B cell (primary cell): ENCODE results near the gene SESTD1. TPM values are rescaled to one million over a fixed set of nuclear protein-coding genes. Genes with fewer than 3 reads are reported as not detected.

Experiments used
- ATAC-seq: fragments of 200-7000 bp; cut with Tn5 transposase; one replicate; pipeline ENCODE4 v1.10.0; 2021; ENCODE audit warnings: low read depth, mild to moderate bottlenecking, moderate number of reproducible peaks, moderate library complexity
- CTCF ChIA-PET: fragments of 350-600 bp; sonication (Branson Sonifier 250); formaldehyde crosslinking; loops from one replicate; lab custom pipeline; 2021; ENCODE audit warnings: antibody characterized with exemption, inconsistent platforms; lab: Charles Lee
- POLR2A ChIA-PET: fragments of 350-600 bp; sonication (Branson Sonifier 250); formaldehyde crosslinking; loops from one replicate; lab custom pipeline; 2021; ENCODE audit warnings: antibody characterized with exemption; lab: Charles Lee
- DNase-seq: peaks from one replicate; pipeline ENCODE4 v3.0.0; 2013
- H2AFZ ChIP-seq: 2 replicates; pipeline ENCODE4 v1.6.1; 2012; ENCODE audit warnings: mild to moderate bottlenecking, low read depth, low read length; ENCODE audit not compliant: insufficient read depth, poor library complexity, severe bottlenecking
- H3K27ac ChIP-seq, 2 donors: 1 replicate in 1 of 2; 2 replicates in 1 of 2; pipeline ENCODE4 v1.5.1; 2012 to 2013; ENCODE audit warnings: low read length in 2 of 2, mild to moderate bottlenecking in 2 of 2, moderate library complexity in 1 of 2
- H3K27me3 ChIP-seq, 4 experiments: fragments of 200-600 bp in 1 of 4; sonication (generic) in 1 of 4; replicated peaks in 1 of 4; 1 replicate in 2 of 4; 2 replicates in 2 of 4; pipeline versions ENCODE4 v1.6.1 to v1.7.0; 2013 to 2016; ENCODE audit warnings: low read length in 3 of 4, mild to moderate bottlenecking in 2 of 4, mixed read lengths in 1 of 4, moderate library complexity in 1 of 4; ENCODE audit not compliant: insufficient read depth in 4 of 4, control insufficient read depth in 3 of 4; ENCODE audit errors: control extremely low read depth in 1 of 4
- H3K36me3 ChIP-seq, 2 experiments: replicated peaks in 1 of 2; 1 replicate in 1 of 2; 2 replicates in 1 of 2; pipeline versions ENCODE4 v1.6.1 to v1.7.1; 2013; ENCODE audit warnings: low read length in 1 of 2; ENCODE audit not compliant: insufficient read depth in 2 of 2, control insufficient read depth in 1 of 2; ENCODE audit errors: control extremely low read depth in 1 of 2, extremely low read depth in 1 of 2
- H3K4me1 ChIP-seq, 2 donors: fragments of 200-600 bp in 1 of 2; sonication (generic) in 1 of 2; 1 replicate in 1 of 2; 2 replicates in 1 of 2; pipeline versions ENCODE4 v1.5.1 to v1.6.1; 2013 to 2017; ENCODE audit warnings: low read length in 2 of 2; ENCODE audit not compliant: control insufficient read depth in 2 of 2, insufficient read depth in 2 of 2
- H3K4me2 ChIP-seq: replicated peaks from 2 replicates; pipeline ENCODE3; 2012; ENCODE audit warnings: mild to moderate bottlenecking, low read depth, low read length; ENCODE audit not compliant: poor library complexity, severe bottlenecking
- H3K4me3 ChIP-seq, 5 experiments: fragments of 200-600 bp in 1 of 5; sonication (generic) in 1 of 5; 1 replicate in 3 of 5; 2 replicates in 2 of 5; pipeline versions ENCODE4 v1.5.1 to v1.7.0; 2011 to 2016; ENCODE audit warnings: low read length in 4 of 5, mild to moderate bottlenecking in 4 of 5, low read depth in 2 of 5, control low read depth in 1 of 5, moderate library complexity in 1 of 5; ENCODE audit not compliant: insufficient read depth in 1 of 5; ENCODE audit errors: control extremely low read depth in 1 of 5, extremely low read depth in 1 of 5
- H3K79me2 ChIP-seq: fragments of 200-600 bp; sonication (generic); one replicate; pipeline ENCODE4 v1.6.0; 2016; ENCODE audit warnings: low read length; ENCODE audit not compliant: control insufficient read depth, insufficient read depth
- H3K9ac ChIP-seq: fragments of 200-600 bp; sonication (generic); 2 replicates; pipeline ENCODE4 v1.6.1; 2017; ENCODE audit warnings: mild to moderate bottlenecking, low read length, moderate library complexity
- H3K9me3 ChIP-seq, 3 donors: one replicate each; pipeline versions ENCODE4 v1.6.1 to v1.7.1; 2013; ENCODE audit warnings: low read length in 2 of 3; ENCODE audit not compliant: control insufficient read depth in 2 of 3, insufficient read depth in 1 of 3; ENCODE audit errors: control extremely low read depth in 1 of 3
- H4K20me1 ChIP-seq: 2 replicates; pipeline ENCODE4 v1.6.0; 2012; ENCODE audit warnings: mild to moderate bottlenecking, low read length; ENCODE audit not compliant: insufficient read depth, control insufficient read depth, poor library complexity, severe bottlenecking
- H3K27ac Mint-ChIP-seq: one replicate; pipeline ENCODE4 v1.8.0; 2021; ENCODE audit warnings: mixed read lengths
- H3K27me3 Mint-ChIP-seq: one replicate; pipeline ENCODE4 v1.8.0; 2021; ENCODE audit warnings: mixed read lengths
- H3K4me1 Mint-ChIP-seq: one replicate; pipeline ENCODE4 v1.8.0; 2021; ENCODE audit warnings: mixed read lengths
- H3K4me3 Mint-ChIP-seq: one replicate; pipeline ENCODE4 v1.8.0; 2021; ENCODE audit warnings: mixed read lengths
- H3K9me3 Mint-ChIP-seq: one replicate; pipeline ENCODE4 v1.8.0; 2022; ENCODE audit warnings: mixed read lengths; ENCODE audit not compliant: insufficient read depth
- EZH2 ChIP-seq: IDR thresholded peaks from 2 replicates; pipeline ENCODE4 v1.6.1; 2012; ENCODE audit warnings: borderline replicate concordance, low read depth, mild to moderate bottlenecking, moderate library complexity, low read length; ENCODE audit not compliant: insufficient read depth, poor library complexity, severe bottlenecking
- WGBS: methylation state at CpG from one replicate; pipeline ENCODE4 v1.1.5; 2013; ENCODE audit warnings: missing lambda C conversion rate; ENCODE audit not compliant: insufficient coverage; 5-methylcytosine and 5-hydroxymethylcytosine counted together
- intact Hi-C: fragments of 100-400 bp; cut with micrococcal nuclease; formaldehyde crosslinking; loops from one replicate; pipeline ENCODE4 v1.10.0; 2022
- polyA plus RNA-seq: library from polyadenylated mRNA; depleted of rRNA; stranded (reverse); fragments of >200 nt; gene quantifications from 2 replicates; pipeline ENCODE4 v1.2.3, GENCODE V29; 2012
- total RNA-seq, 2 donors: library from RNA; stranded (reverse); fragments of 120-200 nt in 1 of 2; gene quantifications; 1 replicate in 1 of 2; 2 replicates in 1 of 2; pipeline versions ENCODE4 v1.2.3 to v1.2.4, GENCODE V29; 2013 to 2022
- TF ChIP-seq, protein P1 (sequence below): fragments of 200-600 bp; IDR thresholded peaks from one replicate; pipeline ENCODE4 v1.8.0; 2022; ENCODE audit warnings: antibody characterized with exemption, mild to moderate bottlenecking

SESTD1 gene
- total and polyA plus RNA-seq, 2 donors (not counting 1 experiment from before 2014, with no cell fraction given): 52.0 to 66.1 TPM

DNA sequence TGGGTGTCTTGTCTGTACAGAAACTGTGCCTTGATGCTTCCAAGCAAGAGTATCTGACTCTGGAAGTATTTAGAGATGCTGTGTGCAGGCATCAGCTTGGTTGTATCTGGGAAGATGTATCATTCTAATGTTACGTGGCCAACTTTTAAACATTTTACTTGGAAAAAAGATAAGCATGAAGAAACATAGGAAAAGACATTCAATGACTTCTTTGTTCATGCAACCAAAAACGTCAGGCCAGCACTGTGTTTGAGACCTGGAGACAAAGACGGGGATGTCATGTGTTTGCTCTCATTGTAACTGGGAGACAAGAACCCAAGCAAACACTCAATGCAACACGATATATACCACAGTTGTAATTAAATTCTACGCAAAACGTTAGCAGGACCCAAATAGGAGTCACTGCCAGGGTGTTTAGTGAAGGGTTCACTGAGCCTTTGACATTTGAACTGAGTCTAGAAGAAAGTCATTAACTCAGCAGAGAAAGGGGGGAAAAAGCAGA, 8.9 kb upstream of the SESTD1 start:
- ChIA-PET POLR2A (no interaction called here), CTCF (interaction anchor here (0.9 kb wide), 1 partner anchor 55 kb away, joined by 3 read pairs; no protein-coding TSS in a partner anchor)
- intact Hi-C loops: loop anchor here (5.0 kb wide), 1 partner anchor 36 kb away; no protein-coding TSS in a partner anchor
- H3K9me3 Mint-ChIP-seq: no peaks in the 10 kb centered on the region
- TF ChIP-seq, protein P1, sequence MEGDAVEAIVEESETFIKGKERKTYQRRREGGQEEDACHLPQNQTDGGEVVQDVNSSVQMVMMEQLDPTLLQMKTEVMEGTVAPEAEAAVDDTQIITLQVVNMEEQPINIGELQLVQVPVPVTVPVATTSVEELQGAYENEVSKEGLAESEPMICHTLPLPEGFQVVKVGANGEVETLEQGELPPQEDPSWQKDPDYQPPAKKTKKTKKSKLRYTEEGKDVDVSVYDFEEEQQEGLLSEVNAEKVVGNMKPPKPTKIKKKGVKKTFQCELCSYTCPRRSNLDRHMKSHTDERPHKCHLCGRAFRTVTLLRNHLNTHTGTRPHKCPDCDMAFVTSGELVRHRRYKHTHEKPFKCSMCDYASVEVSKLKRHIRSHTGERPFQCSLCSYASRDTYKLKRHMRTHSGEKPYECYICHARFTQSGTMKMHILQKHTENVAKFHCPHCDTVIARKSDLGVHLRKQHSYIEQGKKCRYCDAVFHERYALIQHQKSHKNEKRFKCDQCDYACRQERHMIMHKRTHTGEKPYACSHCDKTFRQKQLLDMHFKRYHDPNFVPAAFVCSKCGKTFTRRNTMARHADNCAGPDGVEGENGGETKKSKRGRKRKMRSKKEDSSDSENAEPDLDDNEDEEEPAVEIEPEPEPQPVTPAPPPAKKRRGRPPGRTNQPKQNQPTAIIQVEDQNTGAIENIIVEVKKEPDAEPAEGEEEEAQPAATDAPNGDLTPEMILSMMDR: no peak
- TF ChIP-seq EZH2: no peak
- H3K27ac Mint-ChIP-seq: peak overlapping the region; percentile 54
- no peaks in the 10 kb centered on the region for H3K27me3 Mint-ChIP-seq
- Histone ChIP-seq H3K4me3 (no peak overlapping the region), H3K4me1 (peaks cover 29 to 33% of the 10 kb centered on the region in 2 donors), H3K27me3 (no peaks in the 10 kb centered on the region), H3K36me3 (no peaks in the 10 kb centered on the region), H2AFZ (no peak overlapping the region), H3K4me2 (peak overlapping the region; percentile 74), H3K27ac (no peak overlapping the region), H3K9me3 (no peaks in the 10 kb centered on the region), H3K9ac (no peak overlapping the region), H4K20me1 (no peaks in the 10 kb centered on the region), H3K79me2 (no peaks in the 10 kb centered on the region)
- H3K4me3 Mint-ChIP-seq: peak overlapping the region; percentile 66
- ATAC-seq (no peak), DNase-seq (no peak)
- 85% methylated on average over 2 of the region's 6 CpGs for WGBS
- H3K4me1 Mint-ChIP-seq: peaks cover 39% of the 10 kb centered on the region

DNA sequence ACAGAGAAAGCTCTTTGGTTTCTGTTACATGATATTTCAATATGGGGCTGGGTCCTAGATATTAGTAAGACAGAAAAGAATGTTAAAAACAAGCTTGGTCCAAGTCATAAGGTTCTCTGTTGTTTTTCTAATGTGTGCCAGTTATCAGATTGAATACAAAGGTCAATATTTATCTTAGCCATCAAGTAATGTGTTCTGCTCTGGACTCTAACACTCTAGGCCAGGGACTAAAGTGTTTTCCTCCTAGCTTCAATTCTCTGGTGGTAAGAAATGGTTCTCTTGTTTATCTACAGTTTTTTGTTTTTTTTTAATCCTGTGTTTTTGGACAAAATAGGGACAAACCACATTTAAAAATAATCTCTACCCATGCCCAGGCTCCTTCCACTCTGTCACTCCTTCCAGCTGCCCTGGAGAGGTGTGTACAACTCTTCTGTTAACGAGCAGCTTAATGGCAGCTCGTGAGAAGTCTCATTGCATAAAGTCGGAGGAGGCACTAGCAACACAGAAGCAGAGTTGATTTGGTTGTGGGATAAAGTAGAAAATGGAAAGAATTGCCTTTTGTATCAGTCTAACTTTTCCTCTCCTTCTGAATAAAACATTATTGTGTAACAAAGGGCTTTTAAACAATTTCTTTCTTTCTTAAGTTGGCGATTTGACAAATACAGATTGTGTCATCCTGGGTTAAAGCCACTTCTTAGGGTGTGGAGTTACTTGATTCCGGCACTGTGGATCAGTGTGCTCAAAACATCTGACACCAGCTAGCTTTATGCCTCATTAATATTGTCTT, 8.0 kb upstream of the SESTD1 start:
- H3K27ac Mint-ChIP-seq: no peak overlapping the region

More for the DNA sequence above, 8.0 kb upstream of the SESTD1 start:
- ChIA-PET CTCF (interaction anchor here (0.7 to 0.9 kb wide), 2 partner anchors 9 to 54 kb away, joined by 3 read pairs; no protein-coding TSS in a partner anchor), POLR2A (no interaction called here)
- DNase-seq (no peak), ATAC-seq (no peak)
- TF ChIP-seq, protein P1: no peak
- TF ChIP-seq EZH2: no peak
- H3K4me3 ChIP-seq: no peak overlapping the region
- H3K36me3 ChIP-seq: no peaks in the 10 kb centered on the region
- peak overlapping the region; percentile 4 for H2AFZ ChIP-seq
- peaks cover 29 to 33% of the 10 kb centered on the region in 2 donors for H3K4me1 ChIP-seq
- H3K27me3 Mint-ChIP-seq: no peaks in the 10 kb centered on the region
- H3K9me3 ChIP-seq: no peaks in the 10 kb centered on the region
- no peaks in the 10 kb centered on the region for H4K20me1 ChIP-seq
- no peaks in the 10 kb centered on the region for H3K79me2 ChIP-seq
- no peaks in the 10 kb centered on the region for H3K9me3 Mint-ChIP-seq
- H3K9ac ChIP-seq: no peak overlapping the region
- H3K27me3 ChIP-seq: no peaks in the 10 kb centered on the region
- H3K4me2 ChIP-seq: no peak overlapping the region
- intact Hi-C loops: loop anchor here (5.0 kb wide), 1 partner anchor 35 kb away; no protein-coding TSS in a partner anchor
- no peak overlapping the region for H3K4me3 Mint-ChIP-seq
- H3K4me1 Mint-ChIP-seq: peaks cover 39% of the 10 kb centered on the region
- no peak overlapping the region for H3K27ac ChIP-seq
- WGBS: no CpG with 5 or more reads among the region's 5 CpGs
